Measurements from ENCODE around the gene TBX18.

Gene TBX18

DNA sequence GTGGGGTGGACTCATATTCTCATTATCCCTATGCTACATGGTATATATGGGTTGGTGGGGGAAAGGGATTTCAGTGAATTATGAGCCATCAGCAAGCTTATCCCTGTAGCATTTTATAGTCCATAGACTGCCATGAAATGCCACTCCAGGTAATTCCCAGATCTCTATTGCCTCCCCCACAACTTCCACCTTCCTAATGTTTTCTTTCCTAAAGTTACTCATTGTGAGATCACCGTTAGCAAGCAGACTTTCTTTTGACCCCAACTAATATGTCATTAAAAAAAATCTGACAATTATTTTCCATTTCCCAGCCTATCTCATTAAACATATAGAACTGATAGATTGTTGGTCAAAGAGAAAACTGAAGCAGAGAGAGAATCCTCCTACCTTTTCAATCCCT lies 40.7 kb upstream of the TBX18 start:
- Histone ChIP-seq H3K4me3 (ENCODE audit: low read length in 2 of 2) (no peak overlapping the region), H2BK15ac (ENCODE audit: low read length) (no peak overlapping the region), H3K23ac (ENCODE audit: low read depth, low read length, poor library complexity) (no peak overlapping the region), H3K14ac (ENCODE audit: low read length) (no peak overlapping the region), H4K91ac (ENCODE audit: low read depth, low read length, poor library complexity) (no peak overlapping the region), H3K18ac (ENCODE audit: low read length) (no peak overlapping the region), H2BK5ac (ENCODE audit: low read length) (no peak overlapping the region), H3K9me3 (replicated peaks in 1 of 2; ENCODE audit: control insufficient read depth in 2 of 2, insufficient read depth in 1 of 2, low read depth in 1 of 2, low read length in 2 of 2) (peaks cover 0 to 2% of the 10 kb centered on the region in 2 donors), H3K4me1 (ENCODE audit: control insufficient read depth in 2 of 2, insufficient read depth in 1 of 2, low read depth in 1 of 2, low read length in 2 of 2) (no peaks in the 10 kb centered on the region), H2BK120ac (ENCODE audit: low read depth, low read length) (no peak overlapping the region), H4K8ac (ENCODE audit: low read depth, low read length) (no peak overlapping the region), H2BK12ac (ENCODE audit: low read length) (no peak overlapping the region), H3K4ac (ENCODE audit: low read length) (no peak overlapping the region), H2AK5ac (ENCODE audit: low read depth, low read length) (no peak overlapping the region), H3K79me1 (ENCODE audit: low read depth, low read length) (no peaks in the 10 kb centered on the region), H3K36me3 (replicated peaks in 1 of 2; ENCODE audit: control insufficient read depth in 2 of 2, insufficient read depth in 2 of 2, low read length in 2 of 2) (no peaks in the 10 kb centered on the region), H2AFZ (ENCODE audit: low read length) (no peak overlapping the region), H3K27me3 (ENCODE audit: control insufficient read depth in 3 of 3, insufficient read depth in 3 of 3, low read depth in 1 of 3, low read length in 3 of 3) (no peaks in the 10 kb centered on the region), H3K4me2 (ENCODE audit: insufficient read depth, low read length, poor library complexity, severe bottlenecking) (no peak overlapping the region), H3K27ac (replicated peaks; ENCODE audit: low read length) (no peak overlapping the region), H3K9ac (ENCODE audit: low read depth, low read length, poor library complexity) (no peak overlapping the region)
- no peak for DNase-seq (ENCODE audit: low spot score)
- no CpG with 5 or more reads among the region's 1 CpG for WGBS, 2 donors (ENCODE audit: extremely low coverage in 2 of 2, insufficient read length in 2 of 2, insufficient replicate concordance in 1 of 2)

DNA sequence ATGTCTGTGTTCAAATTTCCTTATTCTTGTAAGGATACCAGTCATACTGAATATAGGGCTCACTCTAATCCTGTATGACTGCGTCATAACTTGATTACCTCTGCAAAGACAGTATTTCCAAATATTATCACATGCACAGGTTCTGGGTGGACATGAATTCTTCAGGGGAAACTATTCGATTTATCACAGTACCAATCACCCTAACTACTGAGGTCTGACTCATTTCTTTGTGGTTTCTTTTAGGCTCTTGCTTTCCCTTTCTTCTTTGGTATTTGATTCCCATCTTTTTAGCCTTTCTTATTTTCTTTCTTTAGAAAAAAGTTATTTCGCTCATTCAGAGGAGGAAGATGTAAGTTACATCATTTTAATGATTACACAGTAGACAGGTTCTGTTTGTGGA lies 40.3 kb upstream of the TBX18 start:
- Histone ChIP-seq H3K36me3 (replicated peaks in 1 of 2; ENCODE audit: control insufficient read depth in 2 of 2, insufficient read depth in 2 of 2, low read length in 2 of 2) (no peaks in the 10 kb centered on the region), H4K91ac (ENCODE audit: low read depth, low read length, poor library complexity) (no peak overlapping the region), H3K4me1 (ENCODE audit: control insufficient read depth in 2 of 2, insufficient read depth in 1 of 2, low read depth in 1 of 2, low read length in 2 of 2) (no peaks in the 10 kb centered on the region), H2BK12ac (ENCODE audit: low read length) (no peak overlapping the region), H4K8ac (ENCODE audit: low read depth, low read length) (no peak overlapping the region), H3K14ac (ENCODE audit: low read length) (no peak overlapping the region), H2BK5ac (ENCODE audit: low read length) (no peak overlapping the region), H3K4ac (ENCODE audit: low read length) (no peak overlapping the region), H3K9ac (ENCODE audit: low read depth, low read length, poor library complexity) (no peak overlapping the region), H2AK5ac (ENCODE audit: low read depth, low read length) (no peak overlapping the region), H3K4me3 (ENCODE audit: low read length in 2 of 2) (no peak overlapping the region), H2BK120ac (ENCODE audit: low read depth, low read length) (no peak overlapping the region), H3K27me3 (ENCODE audit: control insufficient read depth in 3 of 3, insufficient read depth in 3 of 3, low read depth in 1 of 3, low read length in 3 of 3) (no peaks in the 10 kb centered on the region), H2AFZ (ENCODE audit: low read length) (no peak overlapping the region), H3K4me2 (ENCODE audit: insufficient read depth, low read length, poor library complexity, severe bottlenecking) (no peak overlapping the region), H3K18ac (ENCODE audit: low read length) (no peak overlapping the region), H3K79me1 (ENCODE audit: low read depth, low read length) (no peaks in the 10 kb centered on the region), H2BK15ac (ENCODE audit: low read length) (no peak overlapping the region), H3K27ac (replicated peaks; ENCODE audit: low read length) (no peak overlapping the region), H3K23ac (ENCODE audit: low read depth, low read length, poor library complexity) (no peak overlapping the region), H3K9me3 (replicated peaks in 1 of 2; ENCODE audit: control insufficient read depth in 2 of 2, insufficient read depth in 1 of 2, low read depth in 1 of 2, low read length in 2 of 2) (peaks cover 0 to 2% of the 10 kb centered on the region in 2 donors)
- DNase-seq (ENCODE audit: low spot score), result no peak
- no CpG with 5 or more reads among the region's 3 CpGs for WGBS, 2 donors (ENCODE audit: extremely low coverage in 2 of 2, insufficient read length in 2 of 2, insufficient replicate concordance in 1 of 2)

DNA sequence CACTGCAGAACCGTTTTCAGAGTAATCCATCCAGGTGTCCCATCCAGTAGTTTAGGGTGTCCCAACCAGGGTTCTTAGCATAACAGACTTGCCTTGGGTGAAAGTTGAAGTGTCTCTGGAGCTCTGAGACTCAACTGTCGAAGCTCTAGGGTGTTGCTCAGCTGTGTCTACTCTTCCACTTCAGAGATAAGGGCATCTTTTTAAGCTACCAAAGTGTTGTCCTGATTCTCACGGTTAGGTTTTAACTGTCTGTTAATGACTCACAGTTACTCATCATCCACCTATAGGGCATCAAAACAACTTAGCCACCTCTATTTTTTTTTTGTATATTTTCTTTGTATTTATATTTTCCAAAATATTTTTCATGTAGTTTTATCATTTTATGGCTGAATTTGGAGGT lies 36.9 kb upstream of the TBX18 start:
- Histone ChIP-seq H2BK12ac (ENCODE audit: low read length) (no peak overlapping the region), H3K9me3 (replicated peaks in 1 of 2; ENCODE audit: control insufficient read depth in 2 of 2, insufficient read depth in 1 of 2, low read depth in 1 of 2, low read length in 2 of 2) (no peaks in the 10 kb centered on the region), H3K4ac (ENCODE audit: low read length) (no peak overlapping the region), H4K91ac (ENCODE audit: low read depth, low read length, poor library complexity) (no peak overlapping the region), H3K23ac (ENCODE audit: low read depth, low read length, poor library complexity) (no peak overlapping the region), H2BK120ac (ENCODE audit: low read depth, low read length) (no peak overlapping the region), H3K4me1 (ENCODE audit: control insufficient read depth in 2 of 2, insufficient read depth in 1 of 2, low read depth in 1 of 2, low read length in 2 of 2) (no peaks in the 10 kb centered on the region), H2AFZ (ENCODE audit: low read length) (no peak overlapping the region), H3K14ac (ENCODE audit: low read length) (no peak overlapping the region), H3K27me3 (ENCODE audit: control insufficient read depth in 3 of 3, insufficient read depth in 3 of 3, low read depth in 1 of 3, low read length in 3 of 3) (no peaks in the 10 kb centered on the region), H2AK5ac (ENCODE audit: low read depth, low read length) (no peak overlapping the region), H2BK15ac (ENCODE audit: low read length) (no peak overlapping the region), H3K4me3 (ENCODE audit: low read length in 2 of 2) (no peak overlapping the region), H3K4me2 (ENCODE audit: insufficient read depth, low read length, poor library complexity, severe bottlenecking) (no peak overlapping the region), H3K79me1 (ENCODE audit: low read depth, low read length) (no peaks in the 10 kb centered on the region), H3K9ac (ENCODE audit: low read depth, low read length, poor library complexity) (no peak overlapping the region), H2BK5ac (ENCODE audit: low read length) (no peak overlapping the region), H3K27ac (replicated peaks; ENCODE audit: low read length) (no peak overlapping the region), H3K36me3 (replicated peaks in 1 of 2; ENCODE audit: control insufficient read depth in 2 of 2, insufficient read depth in 2 of 2, low read length in 2 of 2) (no peaks in the 10 kb centered on the region), H3K18ac (ENCODE audit: low read length) (no peak overlapping the region), H4K8ac (ENCODE audit: low read depth, low read length) (no peak overlapping the region)
- no CpG with 5 or more reads among the region's 3 CpGs for WGBS, 2 donors (ENCODE audit: extremely low coverage in 2 of 2, insufficient read length in 2 of 2, insufficient replicate concordance in 1 of 2)
- DNase-seq (ENCODE audit: low spot score), result no peak

DNA sequence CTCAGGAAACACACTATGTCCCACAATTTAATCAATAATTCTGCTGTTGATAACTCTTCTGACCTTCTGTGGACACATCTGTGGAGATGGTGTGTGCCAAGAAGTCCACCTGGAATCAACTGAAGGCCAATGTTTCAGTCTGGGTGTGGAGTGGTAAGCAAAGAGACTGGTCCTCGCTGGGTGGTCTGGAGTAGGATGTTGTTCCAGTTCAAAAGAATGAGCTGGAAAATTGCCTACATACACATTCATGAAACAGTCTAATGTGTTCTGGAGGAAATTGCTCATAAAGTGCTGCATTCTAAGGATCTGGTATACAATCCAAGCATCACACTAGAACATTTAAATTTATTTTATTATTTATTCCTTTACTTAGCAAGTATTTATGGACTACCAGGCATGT lies 33.9 kb upstream of the TBX18 start:
- H3K9me3 ChIP-seq (replicated peaks in 1 of 2; ENCODE audit: control insufficient read depth in 2 of 2, insufficient read depth in 1 of 2, low read depth in 1 of 2, low read length in 2 of 2), result no peaks in the 10 kb centered on the region
- H2AK5ac ChIP-seq (ENCODE audit: low read depth, low read length), result no peak overlapping the region
- H3K27ac ChIP-seq (replicated peaks; ENCODE audit: low read length), result no peak overlapping the region
- WGBS, 2 donors (ENCODE audit: extremely low coverage in 2 of 2, insufficient read length in 2 of 2, insufficient replicate concordance in 1 of 2), result no CpG with 5 or more reads among the region's 1 CpG
- H3K18ac ChIP-seq (ENCODE audit: low read length), result no peak overlapping the region
- H2BK5ac ChIP-seq (ENCODE audit: low read length), result no peak overlapping the region
- no peak overlapping the region for H2BK15ac ChIP-seq (ENCODE audit: low read length)
- H3K36me3 ChIP-seq (replicated peaks in 1 of 2; ENCODE audit: control insufficient read depth in 2 of 2, insufficient read depth in 2 of 2, low read length in 2 of 2), result no peaks in the 10 kb centered on the region
- no peak overlapping the region for H4K91ac ChIP-seq (ENCODE audit: low read depth, low read length, poor library complexity)
- no peak overlapping the region for H2BK120ac ChIP-seq (ENCODE audit: low read depth, low read length)
- no peak overlapping the region for H3K9ac ChIP-seq (ENCODE audit: low read depth, low read length, poor library complexity)
- no peak overlapping the region for H3K4ac ChIP-seq (ENCODE audit: low read length)
- no peak overlapping the region for H3K14ac ChIP-seq (ENCODE audit: low read length)
- no peak overlapping the region for H2AFZ ChIP-seq (ENCODE audit: low read length)
- H3K23ac ChIP-seq (ENCODE audit: low read depth, low read length, poor library complexity), result no peak overlapping the region
- H3K4me3 ChIP-seq (ENCODE audit: low read length in 2 of 2), result no peak overlapping the region
- no peaks in the 10 kb centered on the region for H3K4me1 ChIP-seq (ENCODE audit: control insufficient read depth in 2 of 2, insufficient read depth in 1 of 2, low read depth in 1 of 2, low read length in 2 of 2)
- H3K4me2 ChIP-seq (ENCODE audit: insufficient read depth, low read length, poor library complexity, severe bottlenecking), result no peak overlapping the region
- H3K27me3 ChIP-seq (ENCODE audit: control insufficient read depth in 3 of 3, insufficient read depth in 3 of 3, low read depth in 1 of 3, low read length in 3 of 3), result no peaks in the 10 kb centered on the region
- DNase-seq (ENCODE audit: low spot score), result no peak
- no peak overlapping the region for H2BK12ac ChIP-seq (ENCODE audit: low read length)
- H3K79me1 ChIP-seq (ENCODE audit: low read depth, low read length), result no peaks in the 10 kb centered on the region
- no peak overlapping the region for H4K8ac ChIP-seq (ENCODE audit: low read depth, low read length)

Measured in neuronal stem cell (in vitro differentiated cells).